HepG2 (cell line): Measurements from ENCODE around the gene SDHAF1. TPM values are rescaled to one million over a fixed set of nuclear protein-coding genes. Genes with fewer than 3 reads are reported as not detected.

Experiments
- ATAC-seq: fragments of 200-7000 bp; cut with Tn5 transposase; 3 replicates; pipeline ENCODE4 v1.9.1; 2020; ENCODE audit warnings: mild to moderate bottlenecking, moderate library complexity
- BruUV-seq: library from RNA; stranded (reverse); fragments of 400-500 nt; replicated peaks from 2 replicates; lab custom pipeline; 2021; lab: Mats Ljungman, UMichigan
- CTCF ChIA-PET: fragments of 300-600 bp; formaldehyde crosslinking; extraction: SDS; loops from one replicate; lab custom pipeline; 2021; ENCODE audit warnings: low total read pairs, inconsistent platforms, low intra/inter-chr PET ratio; lab: Yijun Ruan, JAX
- POLR2A ChIA-PET: fragments of 350-600 bp; sonication (Branson Sonifier 250); formaldehyde crosslinking; loops from one replicate; lab custom pipeline; 2020; ENCODE audit warnings: antibody characterized with exemption, inconsistent platforms; lab: Yijun Ruan, JAX
- DNase-seq: peaks from one replicate; pipeline ENCODE4 v3.0.0-alpha.2; 2015; ENCODE audit warnings: low spot score
- FAIRE-seq: peaks from 3 replicates; lab custom pipeline; 2011; peaks lifted over from hg19 to GRCh38; lab: Jason Lieb, UNC
- H2AFZ ChIP-seq: one replicate; pipeline ENCODE4 v1.6.1; 2011; ENCODE audit warnings: low read length, inconsistent platforms
- H3K27ac ChIP-seq: fragments of 300-600 bp; 3 replicates; pipeline ENCODE4 v1.8.0; 2011; ENCODE audit warnings: mixed run types, mild to moderate bottlenecking, mixed read lengths, low read length, inconsistent platforms; ENCODE audit not compliant: insufficient read depth; ENCODE audit errors: extremely low read length
- H3K27me3 ChIP-seq, 2 experiments: fragments of 200-600 bp in 1 of 2; 2 replicates in 1 of 2; 3 replicates in 1 of 2; pipeline versions ENCODE4 v1.6.0 to v1.8.0; 2011; ENCODE audit warnings: low read length in 2 of 2, mild to moderate bottlenecking in 2 of 2, moderate library complexity in 2 of 2, inconsistent platforms in 1 of 2; ENCODE audit not compliant: insufficient read depth in 2 of 2, control insufficient read depth in 1 of 2
- H3K36me3 ChIP-seq, 2 experiments: fragments of 200-600 bp in 1 of 2; replicated peaks in 1 of 2; 2 replicates in 1 of 2; 3 replicates in 1 of 2; pipeline versions ENCODE4 v1.5.1 to v1.8.0; 2011; ENCODE audit warnings: low read length in 2 of 2, inconsistent platforms in 1 of 2; ENCODE audit not compliant: insufficient read depth in 2 of 2, control insufficient read depth in 1 of 2
- H3K4me1 ChIP-seq: 2 replicates; pipeline ENCODE4 v1.5.1; 2012; ENCODE audit warnings: low read length, inconsistent platforms; ENCODE audit not compliant: insufficient read depth
- H3K4me2 ChIP-seq: 2 replicates; pipeline ENCODE4 v1.6.0; 2011; ENCODE audit warnings: low read depth, low read length, inconsistent platforms
- H3K4me3 ChIP-seq, 3 experiments: fragments of 200-600 bp in 1 of 3; sonication (generic), shearing (Covaris generic) in 1 of 3; replicated peaks in 1 of 3; 2 replicates each; pipeline ENCODE4 v1.5.1; 2011 to 2016; ENCODE audit warnings: low read length in 3 of 3, inconsistent platforms in 2 of 3, low read depth in 2 of 3, mild to moderate bottlenecking in 2 of 3, control low read depth in 1 of 3, mixed read lengths in 1 of 3; ENCODE audit not compliant: insufficient read depth in 1 of 3
- H3K79me2 ChIP-seq: one replicate; pipeline ENCODE4 v1.6.1; 2011; ENCODE audit warnings: low read length, inconsistent platforms; ENCODE audit not compliant: insufficient read depth
- H3K9ac ChIP-seq: 2 replicates; pipeline ENCODE4 v1.6.0; 2011; ENCODE audit warnings: mild to moderate bottlenecking, low read depth, low read length, inconsistent platforms; ENCODE audit not compliant: insufficient read depth
- H3K9me3 ChIP-seq: 2 replicates; pipeline ENCODE4 v1.5.1; 2012; ENCODE audit warnings: mild to moderate bottlenecking, low read length
- H4K20me1 ChIP-seq: 2 replicates; pipeline ENCODE4 v1.6.0; 2011; ENCODE audit warnings: inconsistent platforms, mild to moderate bottlenecking, low read length, moderate library complexity; ENCODE audit not compliant: insufficient read depth
- AGO2 ChIP-seq: fragments of 200-400 bp; formaldehyde crosslinking; optimal IDR thresholded peaks from 2 replicates; pipeline ENCODE3; 2017; ENCODE audit warnings: mild to moderate bottlenecking, low read depth, low read length, moderate library complexity
- ATAD3A ChIP-seq: sonication (generic); formaldehyde crosslinking; IDR thresholded peaks from 2 replicates; pipeline ENCODE4 v1.4.0; 2020; ENCODE audit warnings: missing genetic modification reagents
- FOXK1 ChIP-seq: sonication (generic); formaldehyde crosslinking; IDR thresholded peaks from 2 replicates; pipeline ENCODE4 v1.4.0; 2020; ENCODE audit warnings: low read depth, missing genetic modification reagents, borderline replicate concordance
- HDAC2 ChIP-seq: sonication (generic); formaldehyde crosslinking; IDR thresholded peaks from 2 replicates; pipeline ENCODE4 v1.4.0; 2020; ENCODE audit warnings: missing genetic modification reagents
- ZNF12 ChIP-seq: sonication (generic); formaldehyde crosslinking; IDR thresholded peaks from 2 replicates; pipeline ENCODE4 v1.5.0; 2020; ENCODE audit warnings: missing genetic modification reagents
- ZNF451 ChIP-seq: sonication (generic); formaldehyde crosslinking; IDR thresholded peaks from 2 replicates; pipeline ENCODE4 v1.5.0; 2020; ENCODE audit warnings: mild to moderate bottlenecking, missing genetic modification reagents
- WGBS: methylation state at CpG from one replicate; pipeline ENCODE4 v1.1.6; 2017; ENCODE audit warnings: low lambda C conversion rate; 5-methylcytosine and 5-hydroxymethylcytosine counted together
- in situ Hi-C: cut with HindIII; loops from 2 replicates; pipeline ENCODE4 v1.10.0; 2017; ENCODE audit warnings: low pct_unique_long_range_greater_than_20kb; ENCODE audit not compliant: extremely low pct_ligation_motif_present
- intact Hi-C: fragments of 100-400 bp; cut with micrococcal nuclease; formaldehyde crosslinking; loops from one replicate; pipeline ENCODE4 v1.10.0; 2022; ENCODE audit not compliant: unreplicated experiment
- polyA plus RNA-seq, 8 experiments: library from polyadenylated mRNA; depleted of rRNA in 3 of 8; stranded (reverse) in 7 of 8; unstranded in 1 of 8; fragments of >200 nt; fragmentation: Illumina TruSeq in 4 of 8; extraction: Trizol in 4 of 8; gene quantifications; 2 replicates each; pipeline versions ENCODE4 v1.2.1 to v1.2.3, GENCODE V29; 2011 to 2016; ENCODE audit warnings: low read depth in 4 of 8, missing spikeins in 1 of 8, mixed read lengths in 1 of 8; ENCODE audit not compliant: insufficient read depth in 1 of 8
- total RNA-seq, 5 experiments: library from RNA; depleted of rRNA; stranded (reverse); fragments of >200 nt; fragmentation: Illumina TruSeq; extraction: Trizol; gene quantifications; 2 replicates each; pipeline ENCODE4 v1.2.3, GENCODE V29; 2016; ENCODE audit warnings: low read depth in 1 of 5
- TF ChIP-seq, protein P1 (sequence below): sonication (generic); formaldehyde crosslinking; IDR thresholded peaks from 2 replicates; pipeline ENCODE4 v1.4.0; 2020; ENCODE audit warnings: missing genetic modification reagents, borderline replicate concordance
- TF ChIP-seq, protein P2 (sequence below): sonication (generic); formaldehyde crosslinking; IDR thresholded peaks from 2 replicates; pipeline ENCODE4 v1.8.1; 2023; ENCODE audit warnings: missing genetic modification reagents, mild to moderate bottlenecking, borderline replicate concordance

The SDHAF1 gene
- total and polyA plus RNA-seq, 2 of the 13 experiments (the other 11 are each of a cell fraction or from before 2014, with no cell fraction given), result 17.8 to 22.8 TPM

DNA sequence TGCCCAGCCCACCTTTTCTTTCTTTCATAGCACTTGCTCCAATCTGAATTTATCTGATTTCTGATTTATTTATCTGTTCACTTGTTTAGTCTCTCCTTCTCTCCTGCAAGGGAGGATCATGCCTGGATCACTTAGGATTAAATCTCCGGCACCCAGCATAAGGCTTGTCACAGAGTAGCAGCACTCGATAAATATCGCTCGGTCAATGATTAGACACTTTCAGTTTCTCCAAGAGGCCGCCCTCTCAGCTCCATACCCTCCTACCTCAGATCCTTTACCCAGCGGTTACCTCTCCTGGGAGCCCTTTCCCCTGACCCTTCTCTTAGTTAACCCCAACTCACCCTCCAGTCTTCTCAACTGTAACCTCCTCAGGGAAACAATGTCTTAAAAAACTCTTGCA lies 36.3 kb downstream of the SDHAF1 start (continued):
- TF ChIP-seq, protein P1, sequence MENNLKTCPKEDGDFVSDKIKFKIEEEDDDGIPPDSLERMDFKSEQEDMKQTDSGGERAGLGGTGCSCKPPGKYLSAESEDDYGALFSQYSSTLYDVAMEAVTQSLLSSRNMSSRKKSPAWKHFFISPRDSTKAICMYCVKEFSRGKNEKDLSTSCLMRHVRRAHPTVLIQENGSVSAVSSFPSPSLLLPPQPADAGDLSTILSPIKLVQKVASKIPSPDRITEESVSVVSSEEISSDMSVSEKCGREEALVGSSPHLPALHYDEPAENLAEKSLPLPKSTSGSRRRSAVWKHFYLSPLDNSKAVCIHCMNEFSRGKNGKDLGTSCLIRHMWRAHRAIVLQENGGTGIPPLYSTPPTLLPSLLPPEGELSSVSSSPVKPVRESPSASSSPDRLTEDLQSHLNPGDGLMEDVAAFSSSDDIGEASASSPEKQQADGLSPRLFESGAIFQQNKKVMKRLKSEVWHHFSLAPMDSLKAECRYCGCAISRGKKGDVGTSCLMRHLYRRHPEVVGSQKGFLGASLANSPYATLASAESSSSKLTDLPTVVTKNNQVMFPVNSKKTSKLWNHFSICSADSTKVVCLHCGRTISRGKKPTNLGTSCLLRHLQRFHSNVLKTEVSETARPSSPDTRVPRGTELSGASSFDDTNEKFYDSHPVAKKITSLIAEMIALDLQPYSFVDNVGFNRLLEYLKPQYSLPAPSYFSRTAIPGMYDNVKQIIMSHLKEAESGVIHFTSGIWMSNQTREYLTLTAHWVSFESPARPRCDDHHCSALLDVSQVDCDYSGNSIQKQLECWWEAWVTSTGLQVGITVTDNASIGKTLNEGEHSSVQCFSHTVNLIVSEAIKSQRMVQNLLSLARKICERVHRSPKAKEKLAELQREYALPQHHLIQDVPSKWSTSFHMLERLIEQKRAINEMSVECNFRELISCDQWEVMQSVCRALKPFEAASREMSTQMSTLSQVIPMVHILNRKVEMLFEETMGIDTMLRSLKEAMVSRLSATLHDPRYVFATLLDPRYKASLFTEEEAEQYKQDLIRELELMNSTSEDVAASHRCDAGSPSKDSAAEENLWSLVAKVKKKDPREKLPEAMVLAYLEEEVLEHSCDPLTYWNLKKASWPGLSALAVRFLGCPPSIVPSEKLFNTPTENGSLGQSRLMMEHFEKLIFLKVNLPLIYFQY (CRISPR knock-in tag), result no peak
- TF ChIP-seq, protein P2, sequence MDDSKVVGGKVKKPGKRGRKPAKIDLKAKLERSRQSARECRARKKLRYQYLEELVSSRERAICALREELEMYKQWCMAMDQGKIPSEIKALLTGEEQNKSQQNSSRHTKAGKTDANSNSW (CRISPR knock-in tag), result no peak

DNA sequence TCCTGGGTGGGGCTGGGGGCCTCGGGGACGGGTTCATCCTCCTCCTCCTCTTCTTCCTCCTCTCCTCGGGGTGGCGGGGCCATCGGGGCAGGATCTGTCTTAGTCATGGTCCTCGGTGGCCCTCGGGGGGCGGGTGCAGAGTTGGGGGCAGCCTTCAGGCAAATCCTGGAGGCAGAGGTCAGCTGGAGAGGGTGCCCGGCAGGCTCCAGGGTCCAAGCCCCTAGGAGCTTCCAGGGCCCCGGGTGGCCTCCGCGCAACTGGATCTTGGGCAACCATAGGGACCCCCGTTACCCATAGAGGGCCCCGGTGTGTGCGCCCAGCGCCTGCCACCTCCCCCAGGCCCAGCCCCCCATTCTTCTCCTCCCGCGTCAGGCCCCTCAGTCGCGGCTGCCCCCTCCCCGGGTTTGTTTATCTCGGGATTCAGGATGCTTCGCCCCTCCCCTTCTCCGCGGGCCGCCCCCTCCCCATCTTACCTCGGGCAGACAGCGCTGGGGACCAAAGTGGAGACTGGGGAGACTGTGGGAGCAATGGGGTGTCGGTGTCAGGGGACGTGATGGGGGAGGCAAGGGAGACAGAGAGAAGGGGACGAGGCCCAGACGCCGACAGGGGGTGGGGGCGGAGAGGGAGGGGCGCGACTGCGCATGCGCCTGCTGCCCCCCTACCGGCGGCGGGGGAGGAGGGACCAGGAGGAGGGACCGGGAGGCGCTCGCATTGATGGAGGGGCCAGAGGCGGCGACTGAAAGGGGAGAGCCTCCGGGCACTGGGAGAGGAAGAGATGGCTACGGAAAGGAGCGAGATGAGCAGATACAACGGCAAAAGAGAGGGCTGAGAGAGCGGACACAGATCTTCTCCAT lies 37.5 kb downstream of the SDHAF1 start, which contains the start of gene CLIP3:
Gene CLIP3 (minus strand): TSS at position 623 of the 854 bp plus-strand sequence. CDS start 516 bp downstream, at position 107.
- BruUV-seq, result no TSS peak
- 97% methylated on average over 48 of the region's 51 CpGs for WGBS
- no peaks in the 10 kb centered on the region for H3K9me3 ChIP-seq
- ChIA-PET POLR2A (no interaction called here), CTCF (no interaction called here)
- FAIRE-seq, result no peak
- no peak within 1 kb of the TSS for H3K4me3 ChIP-seq
- H3K4me1 ChIP-seq, result peaks cover 14% of the 10 kb centered on the region
- no peaks in the 10 kb centered on the region for H3K79me2 ChIP-seq
- no peaks in the 10 kb centered on the region for H4K20me1 ChIP-seq
- ATAC-seq, result no peak
- peak; percentile 34 for TF ChIP-seq AGO2
- TF ChIP-seq ATAD3A (CRISPR knock-in tag), result no peak
- no peak for TF ChIP-seq ZNF451
- no peak for TF ChIP-seq FOXK1 (CRISPR knock-in tag)
- TF ChIP-seq ZNF12 (CRISPR knock-in tag), result no peak
- TF ChIP-seq HDAC2, result no peak
- H3K4me2 ChIP-seq, result no peak within 1 kb of the TSS
- H3K27ac ChIP-seq, result no peak within 1 kb of the TSS
- in situ Hi-C loops (no loop called here), intact Hi-C loops (no loop called here)
- no peak within 1 kb of the TSS for H2AFZ ChIP-seq
- H3K36me3 ChIP-seq, result no peaks in the 10 kb centered on the region; a peak in 1 of 5 replicates
- no peak within 1 kb of the TSS for H3K9ac ChIP-seq
- H3K27me3 ChIP-seq, result no peaks in the 10 kb centered on the region
- no peak for DNase-seq
